ENCODE measurements around the gene HJV.

Gene HJV

GRCh38 chr1:146021050-146021445, 487 bp downstream of the HJV start:
- no peak for DNase-seq

- DNase-seq = no peak
Measured at GRCh38 chr1:146020058-146021049, 1.2 kb downstream of the HJV start.

GRCh38 chr1:146019231-146020057, 2.1 kb downstream of the HJV start:
- no peak for DNase-seq

GRCh38 chr1:146016891-146017290, 4.6 kb downstream of the HJV start:
- no peak for DNase-seq

- DNase-seq = no peak
Measured at GRCh38 chr1:146013559-146013922, 8.0 kb downstream of the HJV start.

GRCh38 chr1:146012703-146013558, 8.6 kb downstream of the HJV start:
- peak; percentile 48 for DNase-seq

GRCh38 chr1:146010126-146010738, 11.3 kb downstream of the HJV start:
- DNase-seq = no peak

GRCh38 chr1:146007489-146008133, 13.9 kb downstream of the HJV start:
- DNase-seq = no peak

- DNase-seq = no peak
Measured at GRCh38 chr1:146001709-146002108, 19.8 kb downstream of the HJV start.

- no peak for DNase-seq
Measured at GRCh38 chr1:145999321-146000024, 22.1 kb downstream of the HJV start.

- no peak for DNase-seq
Measured at GRCh38 chr1:145997718-145998023, 23.9 kb downstream of the HJV start.

- DNase-seq = peak; percentile 40
Measured at GRCh38 chr1:145997016-145997717, 24.4 kb downstream of the HJV start.

- DNase-seq = peak; percentile 79
Measured at GRCh38 chr1:145996433-145997015, 25.0 kb downstream of the HJV start, which contains the start of gene TXNIP. Gene TXNIP, minus strand, starts transcription at chr1:145996579. Its CDS starts 313 bp downstream, at chr1:145996266.

GRCh38 chr1:145995964-145996432, 25.5 kb downstream of the HJV start:
- DNase-seq = no peak

GRCh38 chr1:145995148-145995881, 26.2 kb downstream of the HJV start:
- DNase-seq = no peak

- DNase-seq = no peak
Measured at GRCh38 chr1:145994391-145995120, 27.0 kb downstream of the HJV start.

GRCh38 chr1:145993618-145994390, 27.7 kb downstream of the HJV start:
- no peak for DNase-seq
